Muscle of arm (tissue), 12 donors: Measurements from ENCODE around the gene MAPKBP1. TPM values are rescaled to one million over a fixed set of nuclear protein-coding genes. Genes with fewer than 3 reads are reported as not detected.
A peak's percentile ranks its signal among the peaks of the same experiment; 100 is the strongest.
"Not testable (repeated sequence)": the region's sequence is repeated elsewhere in the genome, so short reads cannot be mapped to it uniquely, and the experiment has no call there.

Source experiments
- DNase-seq: peaks from one replicate; pipeline ENCODE4 v3.0.0-alpha.2; 2013
- polyA plus RNA-seq, 12 donors: library from polyadenylated mRNA; unstranded; fragments of 120-200 nt; gene quantifications; one replicate each; pipeline ENCODE4 v1.2.1, GENCODE V29; 2013; ENCODE audit not compliant: insufficient read length in 12 of 12

Gene MAPKBP1
- polyA plus RNA-seq, 12 donors: 5.8 to 28.6 (median 10.0) TPM; not detected in 1

GRCh38 chr15:41825572-41826535, 51.6 kb downstream of the MAPKBP1 start:
- no peak for DNase-seq

GRCh38 chr15:41827290-41827879, 53.1 kb downstream of the MAPKBP1 start:
- no peak for DNase-seq

GRCh38 chr15:41827880-41828806, 53.9 kb downstream of the MAPKBP1 start, which contains the start of gene JMJD7:
JMJD7 (plus strand) TSS chr15:41828092; CDS start chr15:41828125, 33 bp downstream.
- peak; percentile 91 for DNase-seq

GRCh38 chr15:41828807-41829141, 54.5 kb downstream of the MAPKBP1 start:
- DNase-seq: no peak

- no peak for DNase-seq
Observed at GRCh38 chr15:41829959-41830646, 55.8 kb downstream of the MAPKBP1 start.

- not testable (repeated sequence) for DNase-seq
Observed at GRCh38 chr15:41831291-41831690, 57.0 kb downstream of the MAPKBP1 start.

- no peak for DNase-seq
Observed at GRCh38 chr15:41832208-41832607, 57.9 kb downstream of the MAPKBP1 start.

GRCh38 chr15:41832875-41833274, 58.6 kb downstream of the MAPKBP1 start:
- DNase-seq: no peak

GRCh38 chr15:41834096-41834495, 59.8 kb downstream of the MAPKBP1 start:
- DNase-seq: no peak

GRCh38 chr15:41836073-41836472, 61.8 kb downstream of the MAPKBP1 start:
- no peak for DNase-seq

- DNase-seq: no peak
Observed at GRCh38 chr15:41836713-41837454, 62.6 kb downstream of the MAPKBP1 start.

GRCh38 chr15:41838400-41838897, 64.2 kb downstream of the MAPKBP1 start, which contains the start of gene PLA2G4B:
PLA2G4B (plus strand) TSS chr15:41838847; CDS start chr15:41838914, 67 bp downstream.
- no peak for DNase-seq

GRCh38 chr15:41839781-41840491, 65.7 kb downstream of the MAPKBP1 start:
- DNase-seq: no peak

- no peak for DNase-seq
Observed at GRCh38 chr15:41840673-41841072, 66.4 kb downstream of the MAPKBP1 start.

- DNase-seq: no peak
Observed at GRCh38 chr15:41841131-41841530, 66.8 kb downstream of the MAPKBP1 start.

GRCh38 chr15:41842229-41842628, 67.9 kb downstream of the MAPKBP1 start:
- no peak for DNase-seq

GRCh38 chr15:41843571-41843970, 69.3 kb downstream of the MAPKBP1 start:
- DNase-seq: no peak

- DNase-seq: no peak
Observed at GRCh38 chr15:41844814-41845213, 70.5 kb downstream of the MAPKBP1 start.

GRCh38 chr15:41847206-41847605, 72.9 kb downstream of the MAPKBP1 start:
- DNase-seq: no peak

GRCh38 chr15:41847981-41848380, 73.7 kb downstream of the MAPKBP1 start:
- DNase-seq: no peak
